ENCODE results near the gene ZC3H18.

Gene ZC3H18

DNA sequence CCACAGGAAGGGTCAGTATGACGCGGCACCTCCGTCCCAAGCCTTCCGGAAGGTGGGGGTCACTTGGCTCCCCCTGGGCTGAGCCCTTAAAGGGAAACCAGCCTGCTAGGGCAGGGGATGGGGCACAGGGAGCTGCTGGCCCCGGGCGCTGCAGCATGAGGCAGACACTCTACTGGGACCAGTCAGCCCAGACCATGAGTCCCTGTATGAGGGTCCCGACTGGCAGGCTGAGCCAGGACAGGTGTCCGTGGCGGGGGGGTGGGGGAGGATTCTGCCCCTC is 43.4 kb upstream of the ZC3H18 start:
- Histone ChIP-seq H3K4me2 (ENCODE audit: low read length) (no peak overlapping the region), H3K9ac (no peak overlapping the region), H3K4me3 (ENCODE audit: low read depth, low read length) (no peak overlapping the region), H3K9me3 (ENCODE audit: control insufficient read depth, low read length) (no peaks in the 10 kb centered on the region), H3K27me3 (ENCODE audit: control insufficient read depth, insufficient read depth, low read length) (no peaks in the 10 kb centered on the region), H3K4me1 (no peaks in the 10 kb centered on the region), H2AFZ (no peak overlapping the region), H3K36me3 (ENCODE audit: control insufficient read depth, insufficient read depth, low read length) (no peaks in the 10 kb centered on the region), H3K79me2 (no peaks in the 10 kb centered on the region), H3K27ac (no peak overlapping the region)
- TF ChIP-seq, protein P1, sequence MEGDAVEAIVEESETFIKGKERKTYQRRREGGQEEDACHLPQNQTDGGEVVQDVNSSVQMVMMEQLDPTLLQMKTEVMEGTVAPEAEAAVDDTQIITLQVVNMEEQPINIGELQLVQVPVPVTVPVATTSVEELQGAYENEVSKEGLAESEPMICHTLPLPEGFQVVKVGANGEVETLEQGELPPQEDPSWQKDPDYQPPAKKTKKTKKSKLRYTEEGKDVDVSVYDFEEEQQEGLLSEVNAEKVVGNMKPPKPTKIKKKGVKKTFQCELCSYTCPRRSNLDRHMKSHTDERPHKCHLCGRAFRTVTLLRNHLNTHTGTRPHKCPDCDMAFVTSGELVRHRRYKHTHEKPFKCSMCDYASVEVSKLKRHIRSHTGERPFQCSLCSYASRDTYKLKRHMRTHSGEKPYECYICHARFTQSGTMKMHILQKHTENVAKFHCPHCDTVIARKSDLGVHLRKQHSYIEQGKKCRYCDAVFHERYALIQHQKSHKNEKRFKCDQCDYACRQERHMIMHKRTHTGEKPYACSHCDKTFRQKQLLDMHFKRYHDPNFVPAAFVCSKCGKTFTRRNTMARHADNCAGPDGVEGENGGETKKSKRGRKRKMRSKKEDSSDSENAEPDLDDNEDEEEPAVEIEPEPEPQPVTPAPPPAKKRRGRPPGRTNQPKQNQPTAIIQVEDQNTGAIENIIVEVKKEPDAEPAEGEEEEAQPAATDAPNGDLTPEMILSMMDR (IDR thresholded peaks at IDR 0.05): no peak

DNA sequence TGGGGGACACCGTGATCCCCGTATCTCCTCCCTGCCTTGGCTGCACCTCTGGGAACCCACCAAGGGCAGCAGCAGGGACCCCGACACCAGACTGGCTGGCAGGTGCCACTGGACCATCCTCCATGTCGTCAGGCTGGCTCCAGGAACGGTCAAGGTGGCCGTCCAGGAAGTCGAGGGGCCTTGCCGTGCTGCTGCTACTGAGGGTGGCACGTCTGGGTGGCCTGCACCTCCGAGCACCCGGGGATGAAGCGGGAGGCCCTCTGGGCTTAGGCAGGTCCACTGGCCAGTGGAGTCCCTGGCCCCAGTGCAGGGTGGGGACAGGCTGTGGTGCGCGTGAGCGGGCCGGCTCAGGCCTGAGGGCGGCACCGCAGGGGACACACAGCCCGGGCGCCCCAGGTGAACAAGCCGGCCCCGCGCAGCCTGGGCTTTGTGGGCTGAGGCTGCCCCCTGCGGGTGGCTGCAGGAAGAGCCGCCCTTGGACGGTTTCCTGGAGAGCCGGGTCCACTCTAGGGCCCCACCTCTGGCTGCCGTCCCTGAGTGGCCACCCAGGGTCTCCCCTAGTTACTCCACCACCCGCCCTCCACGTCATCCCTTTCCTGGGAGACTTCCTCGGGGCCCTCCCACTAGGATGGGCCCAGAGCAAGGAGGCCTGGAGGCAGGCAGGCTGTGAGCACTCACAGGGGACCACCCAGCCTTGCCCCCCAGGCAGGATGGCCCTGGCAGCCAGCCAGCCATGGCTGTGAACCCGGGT is 42.8 kb upstream of the ZC3H18 start:
- TF ChIP-seq, protein P1 (IDR thresholded peaks at IDR 0.05): peak; percentile 90
- no peak overlapping the region for H3K4me3 ChIP-seq (ENCODE audit: low read depth, low read length)

DNA sequence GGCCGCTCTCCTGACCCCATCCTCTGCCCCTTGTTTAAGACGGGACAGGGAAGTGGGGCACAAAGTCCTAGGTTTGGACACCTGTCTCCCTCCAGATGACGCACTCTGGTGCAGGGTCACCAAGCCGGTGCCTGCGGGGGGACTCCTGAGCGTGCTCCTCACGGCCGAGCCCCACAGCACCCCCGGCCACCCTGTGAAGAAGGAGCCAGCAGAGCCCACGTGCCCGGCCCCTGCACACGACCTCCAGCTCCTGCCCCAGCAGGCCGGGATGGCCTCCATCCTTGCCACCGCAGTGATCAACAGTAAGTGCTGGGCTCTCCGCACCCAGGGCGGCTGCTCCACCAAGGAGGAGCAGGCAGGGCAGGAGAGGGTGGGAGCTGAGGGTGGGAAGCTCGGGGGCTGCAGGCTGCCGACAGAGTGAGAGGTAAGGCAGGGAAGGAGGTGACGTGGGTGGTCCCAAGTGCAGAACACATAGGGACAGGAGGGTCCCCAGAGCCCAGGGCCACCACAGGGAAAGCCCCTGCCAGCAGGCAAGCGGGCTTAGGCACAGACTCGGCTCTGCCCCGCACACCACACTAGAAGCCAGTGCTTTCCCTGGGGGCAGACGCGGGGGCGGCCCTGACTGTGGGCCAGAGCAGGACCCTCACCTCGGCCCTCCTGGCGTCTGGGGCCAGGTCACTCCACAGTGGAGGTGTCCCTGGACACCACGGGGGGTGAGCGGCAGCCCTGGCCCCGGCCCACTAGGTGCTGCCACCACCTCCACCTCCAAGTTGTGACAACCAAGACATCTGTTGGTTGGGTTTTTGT is 42.1 kb upstream of the ZC3H18 start:
- H3K9ac ChIP-seq: no peak overlapping the region
- no peaks in the 10 kb centered on the region for H3K79me2 ChIP-seq
- no peak overlapping the region for H2AFZ ChIP-seq
- no peaks in the 10 kb centered on the region for H3K9me3 ChIP-seq (ENCODE audit: control insufficient read depth, low read length)
- TF ChIP-seq, protein P1 (IDR thresholded peaks at IDR 0.05): no peak
- no peaks in the 10 kb centered on the region for H3K4me1 ChIP-seq
- H3K36me3 ChIP-seq (ENCODE audit: control insufficient read depth, insufficient read depth, low read length): no peaks in the 10 kb centered on the region
- H3K27ac ChIP-seq: no peak overlapping the region
- H3K4me3 ChIP-seq (ENCODE audit: low read depth, low read length): no peak overlapping the region
- no peak overlapping the region for H3K4me2 ChIP-seq (ENCODE audit: low read length)
- no peaks in the 10 kb centered on the region for H3K27me3 ChIP-seq (ENCODE audit: control insufficient read depth, insufficient read depth, low read length)

More for the DNA sequence above, 42.8 kb upstream of the ZC3H18 start:
- Histone ChIP-seq H3K9me3 (ENCODE audit: control insufficient read depth, low read length) (no peaks in the 10 kb centered on the region), H3K79me2 (no peaks in the 10 kb centered on the region), H3K9ac (no peak overlapping the region), H3K27ac (no peak overlapping the region), H3K27me3 (ENCODE audit: control insufficient read depth, insufficient read depth, low read length) (no peaks in the 10 kb centered on the region), H2AFZ (no peak overlapping the region), H3K36me3 (ENCODE audit: control insufficient read depth, insufficient read depth, low read length) (no peaks in the 10 kb centered on the region), H3K4me2 (ENCODE audit: low read length) (no peak overlapping the region), H3K4me1 (no peaks in the 10 kb centered on the region)

DNA sequence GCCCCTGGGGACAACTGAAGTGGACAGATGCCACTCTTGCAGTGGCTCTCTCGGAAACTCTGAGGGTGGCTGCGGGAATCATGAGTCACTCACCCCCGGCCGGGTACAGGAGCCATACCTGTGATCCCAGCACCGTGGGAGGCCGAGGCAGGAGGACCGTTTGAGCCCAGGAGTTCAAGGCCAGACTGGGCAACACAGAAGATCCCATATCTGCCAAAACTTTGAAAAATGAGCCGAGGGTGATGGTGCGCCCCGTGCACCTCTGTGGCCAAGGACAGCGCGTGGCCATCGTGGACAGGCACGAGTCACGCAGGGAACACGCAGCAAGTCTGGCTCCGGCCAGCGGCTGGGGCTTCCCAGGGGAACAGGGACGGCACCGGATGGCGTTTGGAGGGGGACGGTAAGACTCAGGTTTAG is 41.3 kb upstream of the ZC3H18 start:
- Histone ChIP-seq H3K79me2 (no peaks in the 10 kb centered on the region), H3K4me1 (no peaks in the 10 kb centered on the region), H3K9me3 (ENCODE audit: control insufficient read depth, low read length) (no peaks in the 10 kb centered on the region), H3K4me2 (ENCODE audit: low read length) (no peak overlapping the region), H3K4me3 (ENCODE audit: low read depth, low read length) (no peak overlapping the region), H3K9ac (no peak overlapping the region), H2AFZ (no peak overlapping the region), H3K27me3 (ENCODE audit: control insufficient read depth, insufficient read depth, low read length) (no peaks in the 10 kb centered on the region), H3K27ac (no peak overlapping the region), H3K36me3 (ENCODE audit: control insufficient read depth, insufficient read depth, low read length) (no peaks in the 10 kb centered on the region)
- TF ChIP-seq, protein P1 (IDR thresholded peaks at IDR 0.05): no peak
